OCI-LY3 (cell line): ENCODE results near the gene CPT1A.

Experiments
- H2AFZ ChIP-seq: fragments of 200-600, 300-600 bp; shearing (Covaris generic); 2 replicates; pipeline ENCODE4 v1.6.0; 2014; ENCODE audit warnings: antibody characterized with exemption, low read depth, low read length
- H3K27ac ChIP-seq: fragments of 200-600, 300-600 bp; sonication (generic); 2 replicates; pipeline ENCODE4 v1.5.1; 2014; ENCODE audit warnings: mild to moderate bottlenecking, low read length, moderate library complexity, mixed read lengths
- H3K27me3 ChIP-seq: fragments of 200-600, 300-600 bp; sonication (generic); 2 replicates; pipeline ENCODE4 v1.6.1; 2014; ENCODE audit warnings: low read depth, low read length, mixed read lengths
- H3K36me3 ChIP-seq: fragments of 200-600, 300-600 bp; sonication (generic); replicated peaks from 2 replicates; pipeline ENCODE3; 2014; ENCODE audit warnings: low read depth, low read length, mixed read lengths
- H3K4me1 ChIP-seq: fragments of 300-600, 200-600 bp; sonication (generic); 2 replicates; pipeline ENCODE4 v1.6.1; 2014; ENCODE audit warnings: low read length, mixed read lengths
- H3K4me2 ChIP-seq: fragments of 200-600, 300-600 bp; sonication (generic); 2 replicates; pipeline ENCODE4 v1.6.1; 2014; ENCODE audit warnings: low read length, mixed read lengths
- H3K4me3 ChIP-seq: fragments of 300-600, 200-600 bp; sonication (generic); 2 replicates; pipeline ENCODE4 v1.5.1; 2014; ENCODE audit warnings: antibody characterized with exemption, mild to moderate bottlenecking, low read length, moderate library complexity
- H3K79me2 ChIP-seq: fragments of 300-600, 200-600 bp; shearing (Covaris generic); 2 replicates; pipeline ENCODE4 v1.6.1; 2014; ENCODE audit warnings: mild to moderate bottlenecking, low read length, mixed read lengths
- H3K9ac ChIP-seq: fragments of 300-600, 200-600 bp; shearing (Covaris generic); 2 replicates; pipeline ENCODE4 v1.6.0; 2014; ENCODE audit warnings: mild to moderate bottlenecking, low read length, moderate library complexity
- H3K9me3 ChIP-seq: fragments of 200-600, 300-600 bp; shearing (Covaris generic); 2 replicates; pipeline ENCODE4 v1.6.1; 2014; ENCODE audit warnings: low read length, mixed read lengths; ENCODE audit not compliant: insufficient read depth
- H4K20me1 ChIP-seq: fragments of 200-600, 300-600 bp; sonication (generic); 2 replicates; pipeline ENCODE4 v1.6.1; 2016; ENCODE audit warnings: low read length, mixed read lengths; ENCODE audit not compliant: insufficient read depth
- CTCF ChIP-seq: fragments of 200-600, 300-600 bp; sonication (generic); IDR thresholded peaks from 2 replicates; pipeline ENCODE4 v1.5.1; 2014; ENCODE audit warnings: antibody characterized with exemption, low read length, low read depth
- EZH2phosphoT487 ChIP-seq: fragments of 200-600 bp; shearing (Covaris generic); IDR thresholded peaks from 2 replicates; pipeline ENCODE4 v1.6.1; 2018; ENCODE audit warnings: antibody characterized with exemption, mixed run types, low read depth

The CPT1A gene

GRCh38 chr11:68813773-68814172 lies 27.9 kb downstream of the CPT1A start:
- H3K36me3 ChIP-seq = no peaks in the 10 kb centered on the region
- H3K9me3 ChIP-seq = no peaks in the 10 kb centered on the region
- H4K20me1 ChIP-seq = no peaks in the 10 kb centered on the region
- peak overlapping the region; percentile 47 for H3K4me2 ChIP-seq
- peaks cover 7% of the 10 kb centered on the region for H3K4me1 ChIP-seq
- no peak overlapping the region for H3K9ac ChIP-seq
- no peaks in the 10 kb centered on the region for H3K79me2 ChIP-seq
- peak overlapping the region; percentile 33; the same call in 1 of the 2 replicates for H3K4me3 ChIP-seq
- H3K27me3 ChIP-seq = no peaks in the 10 kb centered on the region
- no peak overlapping the region for H3K27ac ChIP-seq
- peak overlapping the region; percentile 61 for H2AFZ ChIP-seq
- no peak for TF ChIP-seq EZH2phosphoT487
- TF ChIP-seq CTCF = no peak

- Histone ChIP-seq H3K27ac (no peak overlapping the region), H3K9me3 (no peaks in the 10 kb centered on the region), H3K4me3 (no peak overlapping the region), H3K9ac (no peak overlapping the region), H3K36me3 (no peaks in the 10 kb centered on the region), H4K20me1 (no peaks in the 10 kb centered on the region), H3K79me2 (no peaks in the 10 kb centered on the region), H2AFZ (no peak overlapping the region), H3K27me3 (no peaks in the 10 kb centered on the region), H3K4me1 (peaks cover 7% of the 10 kb centered on the region), H3K4me2 (no peak overlapping the region)
- TF ChIP-seq EZH2phosphoT487 (no peak), CTCF (no peak)
These were observed 29.2 kb downstream of the CPT1A start for GRCh38 chr11:68812526-68812925.

GRCh38 chr11:68810164-68810563 lies 31.6 kb downstream of the CPT1A start:
- no peaks in the 10 kb centered on the region for H4K20me1 ChIP-seq
- H3K27ac ChIP-seq = no peak overlapping the region
- no peak overlapping the region for H2AFZ ChIP-seq
- H3K27me3 ChIP-seq = no peaks in the 10 kb centered on the region
- no peak overlapping the region for H3K4me2 ChIP-seq
- no peaks in the 10 kb centered on the region for H3K79me2 ChIP-seq
- H3K9ac ChIP-seq = no peak overlapping the region
- no peaks in the 10 kb centered on the region for H3K9me3 ChIP-seq
- H3K36me3 ChIP-seq = no peaks in the 10 kb centered on the region
- peaks cover 7% of the 10 kb centered on the region for H3K4me1 ChIP-seq
- TF ChIP-seq EZH2phosphoT487 (no peak), CTCF (no peak)
- no peak overlapping the region for H3K4me3 ChIP-seq

GRCh38 chr11:68809506-68809905 lies 32.2 kb downstream of the CPT1A start:
- Histone ChIP-seq H3K27ac (no peak overlapping the region), H3K4me1 (peaks cover 7% of the 10 kb centered on the region), H3K79me2 (no peaks in the 10 kb centered on the region), H2AFZ (no peak overlapping the region), H3K9me3 (no peaks in the 10 kb centered on the region), H3K27me3 (no peaks in the 10 kb centered on the region), H3K4me2 (no peak overlapping the region), H4K20me1 (no peaks in the 10 kb centered on the region), H3K9ac (no peak overlapping the region), H3K36me3 (no peaks in the 10 kb centered on the region), H3K4me3 (no peak overlapping the region)
- no peak for TF ChIP-seq EZH2phosphoT487

- TF ChIP-seq EZH2phosphoT487 (no peak), CTCF (no peak)
- H3K79me2 ChIP-seq = no peaks in the 10 kb centered on the region
- no peaks in the 10 kb centered on the region for H3K36me3 ChIP-seq
- H3K27ac ChIP-seq = no peak overlapping the region
- no peaks in the 10 kb centered on the region for H4K20me1 ChIP-seq
- no peak overlapping the region for H3K9ac ChIP-seq
- no peak overlapping the region for H2AFZ ChIP-seq
- no peak overlapping the region for H3K4me3 ChIP-seq
- peaks cover 4% of the 10 kb centered on the region for H3K4me1 ChIP-seq
- H3K9me3 ChIP-seq = no peaks in the 10 kb centered on the region
- H3K27me3 ChIP-seq = no peaks in the 10 kb centered on the region
- no peak overlapping the region for H3K4me2 ChIP-seq
These were observed 32.9 kb downstream of the CPT1A start for GRCh38 chr11:68808787-68809186.
